GM19467 (cell line): Measurements from ENCODE around the gene JAZF1.
A peak's percentile ranks its signal among the peaks of the same experiment; 100 is the strongest.

ENCODE experiments used
- ATAC-seq: cut with Tn5 transposase; IDR thresholded peaks from one replicate; pipeline ENCODE4 v1.9.1; 2021; ENCODE audit warnings: mild to moderate bottlenecking, moderate library complexity; ENCODE audit not compliant: unreplicated experiment

The JAZF1 gene

GRCh38 chr7:28078036-28078901, 102.3 kb downstream of the JAZF1 start:
- no peak for ATAC-seq

DNA sequence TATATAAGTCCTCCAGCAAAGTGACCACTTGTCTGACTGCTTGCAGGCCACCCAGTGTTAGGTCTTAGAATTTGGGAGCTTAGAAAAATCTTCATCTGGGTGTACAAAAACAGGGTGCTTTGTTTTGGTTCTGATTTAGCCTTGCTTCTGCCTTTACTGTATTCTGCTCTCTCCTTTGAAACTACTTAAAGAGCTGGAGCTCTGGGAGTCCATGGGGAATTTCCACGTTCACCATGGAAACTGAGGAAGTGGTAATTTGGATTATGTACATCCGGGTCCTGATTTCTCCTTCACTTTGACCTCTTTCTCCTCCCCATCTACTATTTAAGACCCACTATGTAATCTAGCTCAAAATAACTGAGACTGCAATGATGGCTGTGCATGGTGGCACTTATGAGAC, 103.0 kb downstream of the JAZF1 start:
- no peak for ATAC-seq

DNA sequence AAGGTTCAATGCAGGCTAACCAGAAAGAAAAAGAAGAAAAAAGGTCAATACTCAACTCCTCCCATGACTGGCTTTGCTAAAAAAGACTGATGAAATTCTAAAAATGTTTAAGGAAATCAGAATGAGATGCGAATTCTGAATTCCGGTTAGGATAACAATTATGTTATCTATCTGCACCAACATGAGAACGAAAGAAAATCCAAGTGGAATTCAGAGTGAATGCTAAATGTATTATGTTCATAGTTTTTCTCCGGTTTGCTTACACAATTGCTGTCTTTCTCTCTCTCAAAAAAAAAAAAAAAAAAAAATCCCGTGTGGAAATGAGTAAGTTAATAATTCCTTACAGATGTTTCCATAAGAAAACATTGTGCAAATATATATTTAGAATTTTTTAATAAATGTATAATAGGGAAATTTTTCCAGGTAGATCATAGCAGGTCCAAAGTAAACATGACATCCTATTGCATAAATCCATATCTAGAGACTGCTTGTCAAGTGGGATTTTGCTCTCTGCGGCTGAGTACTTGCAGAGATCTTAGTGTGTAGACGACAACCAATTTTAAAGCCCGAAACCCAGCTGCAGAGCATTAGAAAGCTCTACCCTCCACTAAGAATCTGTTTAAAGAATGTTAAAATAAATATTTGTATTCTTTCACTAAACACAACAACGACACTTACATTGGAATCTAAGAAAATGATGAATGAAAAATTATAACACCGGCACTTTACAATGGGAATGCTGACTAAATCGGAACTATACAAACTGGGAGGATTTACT, 104.0 kb downstream of the JAZF1 start:
- no peak for ATAC-seq

DNA sequence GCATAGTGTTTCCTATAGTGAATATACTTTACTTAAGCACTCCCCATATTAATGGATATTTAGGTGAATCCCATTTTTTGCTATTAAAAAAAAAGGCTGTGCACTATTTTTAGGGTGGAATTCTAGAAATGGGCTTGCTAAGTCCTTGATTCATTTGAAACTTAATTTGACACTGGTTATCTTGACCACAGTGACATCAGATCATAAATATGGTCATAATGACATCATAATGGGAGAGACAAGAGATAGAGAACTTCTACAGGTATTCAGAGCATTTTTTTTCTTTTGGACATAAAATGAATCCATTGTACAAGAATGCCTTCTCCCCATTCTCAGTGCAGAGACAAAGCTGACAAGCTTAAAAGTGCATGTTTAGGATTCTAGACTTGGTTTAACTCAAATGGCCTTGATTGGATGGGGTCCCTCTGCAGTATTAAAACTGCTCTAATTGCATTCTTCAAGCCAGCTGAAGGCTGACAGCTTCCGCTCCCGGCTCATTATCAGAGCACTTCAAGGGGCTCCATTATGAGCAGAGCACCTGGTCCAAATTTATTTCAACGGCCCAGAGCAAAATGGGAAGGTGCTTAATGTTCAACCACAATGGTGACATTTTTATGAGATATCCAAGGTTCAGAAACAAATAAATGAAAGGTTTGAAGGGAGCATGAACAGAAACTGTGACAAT, 104.8 kb downstream of the JAZF1 start:
- no peak for ATAC-seq

DNA sequence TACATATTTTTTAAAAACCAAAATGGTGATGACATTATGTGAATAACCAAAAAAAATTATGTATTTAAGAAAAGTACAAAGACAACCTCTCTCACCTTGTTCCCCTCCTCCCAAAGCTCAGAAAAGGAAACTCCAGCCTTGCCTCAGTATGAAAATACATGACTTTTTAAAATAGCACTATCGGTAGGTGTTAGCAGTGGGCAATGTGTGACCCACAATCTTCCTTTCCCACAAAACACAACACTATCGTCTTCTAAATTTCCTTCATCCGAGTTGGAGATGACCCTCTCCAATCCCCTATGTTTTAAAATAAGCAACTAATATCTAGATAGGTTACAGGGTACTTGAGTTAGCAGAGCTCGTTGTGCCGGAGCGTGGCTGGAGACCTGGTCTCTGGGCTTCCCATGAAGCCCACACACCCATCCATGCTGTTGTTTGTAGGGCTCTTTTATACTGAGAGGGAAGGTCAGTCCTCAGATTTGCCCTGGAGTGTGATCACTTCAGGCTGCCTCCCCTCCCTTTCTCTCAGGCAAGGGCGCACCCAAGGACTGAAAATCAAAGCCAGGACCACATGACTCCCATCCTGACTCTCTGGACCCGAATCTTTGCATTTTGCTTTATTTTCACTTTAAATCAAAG, 107.6 kb downstream of the JAZF1 start:
- no peak for ATAC-seq

- no peak for ATAC-seq
These were observed 109.0 kb downstream of the JAZF1 start for GRCh38 chr7:28071570-28071969.

DNA sequence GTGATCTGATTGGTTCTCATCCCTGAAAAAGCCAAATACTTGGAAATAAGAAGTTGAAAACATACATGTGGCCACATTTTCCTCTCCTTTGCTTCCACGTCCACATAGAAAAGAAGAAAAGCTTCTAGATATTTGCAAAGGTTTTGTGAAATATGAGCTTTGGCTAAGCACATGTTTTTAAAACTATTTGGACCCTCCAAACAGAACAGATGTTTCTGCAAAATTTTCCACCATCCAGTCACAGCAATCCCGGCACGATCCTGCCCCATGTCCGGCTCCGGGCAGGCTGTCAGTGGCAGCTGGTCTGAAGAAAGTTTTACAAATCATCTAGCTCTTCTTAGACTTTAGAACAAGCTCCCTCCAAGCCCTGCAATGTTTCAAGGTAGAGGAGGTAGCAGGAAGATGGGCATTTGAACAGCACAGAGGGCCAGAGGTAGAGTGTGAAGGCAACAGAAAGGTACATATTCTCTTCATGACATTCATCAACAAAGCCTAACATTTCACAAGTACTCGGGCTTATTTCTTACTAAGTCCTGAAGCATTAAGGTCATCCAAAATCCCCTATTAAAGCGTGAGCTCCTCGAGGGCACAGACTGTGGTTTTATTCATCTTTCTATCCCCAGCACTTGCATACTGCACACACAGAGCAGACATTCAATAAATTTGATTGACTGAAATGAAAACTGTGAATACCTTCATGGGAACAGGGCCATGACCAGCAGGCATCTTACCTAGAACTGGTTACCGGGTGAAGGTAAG, 110.1 kb downstream of the JAZF1 start:
- ATAC-seq, result no peak

GRCh38 chr7:28069807-28070206, 110.8 kb downstream of the JAZF1 start:
- ATAC-seq, result no peak

DNA sequence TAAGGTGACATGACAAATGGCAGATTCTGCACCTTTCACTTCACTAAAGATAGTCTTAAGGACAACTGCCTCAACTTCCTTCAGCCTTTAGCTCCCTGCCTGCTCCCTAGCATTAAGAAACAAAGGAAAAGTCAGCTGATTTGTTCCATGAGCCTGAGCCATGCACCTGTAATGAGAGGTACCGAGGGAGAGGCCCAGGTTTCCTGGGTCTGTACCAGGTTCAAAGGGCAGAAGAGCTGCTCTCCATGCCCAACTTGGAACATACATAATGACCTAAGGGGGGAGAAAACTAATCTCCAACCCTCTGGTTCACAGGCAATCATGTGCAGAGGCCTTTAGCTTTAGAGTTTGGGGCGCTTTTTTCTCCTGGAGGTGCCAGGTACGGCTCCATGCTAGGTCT, 111.2 kb downstream of the JAZF1 start:
- no peak for ATAC-seq

DNA sequence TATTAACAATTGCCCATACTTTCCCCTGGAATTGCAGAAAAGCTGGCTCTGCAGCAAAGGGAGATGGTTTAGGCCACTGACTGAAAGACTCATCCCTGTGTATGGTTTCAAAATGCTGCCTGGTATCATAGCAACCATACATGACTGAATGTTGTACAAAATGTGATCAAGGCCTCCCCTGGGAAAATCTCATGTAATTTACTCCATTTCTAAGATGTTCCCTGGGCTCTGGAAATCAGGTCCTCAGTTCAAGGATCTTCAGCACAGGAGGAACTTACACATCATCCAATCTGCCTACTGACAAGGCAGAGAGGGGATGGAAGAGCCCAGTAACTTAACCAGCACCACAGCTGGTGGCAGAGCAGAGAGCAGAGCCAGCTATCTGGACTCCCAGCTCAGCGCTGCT, 111.8 kb downstream of the JAZF1 start:
- no peak for ATAC-seq

DNA sequence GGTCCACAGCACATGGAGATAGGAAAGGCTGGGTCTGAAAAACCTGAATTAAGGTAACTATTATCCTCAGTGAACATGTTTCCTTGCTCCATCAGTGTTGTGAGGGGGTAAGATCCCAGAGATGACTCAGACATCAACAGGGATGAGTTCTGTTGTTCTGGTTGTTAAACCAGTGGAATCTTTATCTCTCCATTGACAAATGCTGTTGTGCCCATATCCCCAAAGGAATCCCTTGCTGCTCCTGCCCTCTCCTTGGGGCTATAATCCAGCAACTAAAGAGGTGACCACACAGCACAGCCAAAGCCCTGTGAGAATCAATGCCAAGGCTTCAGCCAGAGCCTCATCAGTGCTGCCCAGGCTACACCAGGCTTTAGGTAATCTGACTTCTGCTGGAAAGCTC, 113.4 kb downstream of the JAZF1 start:
- no peak for ATAC-seq

GRCh38 chr7:28065721-28066285, 114.8 kb downstream of the JAZF1 start:
- ATAC-seq, result no peak

DNA sequence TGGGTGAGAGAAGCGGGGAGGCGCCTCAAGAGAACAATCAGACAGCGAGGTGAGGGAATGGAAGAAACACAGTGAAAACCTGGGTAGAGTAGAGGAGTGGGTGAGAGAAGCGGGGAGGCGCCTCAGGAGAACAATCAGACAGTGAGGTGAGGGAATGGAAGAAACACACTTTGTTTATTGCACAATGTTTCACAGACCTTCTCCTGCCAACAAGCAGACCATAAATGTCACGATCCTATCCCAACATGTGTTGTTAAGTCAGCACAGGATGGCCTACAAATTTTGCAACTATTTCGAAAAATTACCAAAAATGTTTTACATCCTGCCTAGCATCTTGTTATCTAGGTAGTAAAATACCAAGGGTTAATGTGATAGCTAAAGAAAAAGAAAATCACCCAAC, 115.3 kb downstream of the JAZF1 start:
- ATAC-seq, result no peak

- ATAC-seq, result no peak
These were observed 116.2 kb downstream of the JAZF1 start for GRCh38 chr7:28064437-28064836.

GRCh38 chr7:28062197-28062991, 118.2 kb downstream of the JAZF1 start:
- ATAC-seq, result peak; percentile 66

DNA sequence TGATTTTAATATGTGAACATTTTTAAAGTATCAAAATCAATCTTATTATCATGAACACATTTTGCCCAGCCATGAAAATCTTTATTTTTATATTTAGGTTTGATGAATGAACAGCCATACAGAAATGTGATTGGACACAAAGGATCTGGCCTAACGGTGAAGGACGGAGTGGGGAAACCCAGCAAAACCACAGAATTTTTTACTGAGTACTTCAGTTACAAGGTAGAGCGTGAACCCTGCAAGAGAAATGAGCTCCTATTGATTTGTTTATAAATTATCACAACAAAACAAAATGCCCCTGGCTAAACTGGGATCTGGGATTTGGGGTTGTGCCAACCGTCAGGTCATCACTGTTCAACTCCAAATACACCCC, 118.8 kb downstream of the JAZF1 start:
- no peak for ATAC-seq

DNA sequence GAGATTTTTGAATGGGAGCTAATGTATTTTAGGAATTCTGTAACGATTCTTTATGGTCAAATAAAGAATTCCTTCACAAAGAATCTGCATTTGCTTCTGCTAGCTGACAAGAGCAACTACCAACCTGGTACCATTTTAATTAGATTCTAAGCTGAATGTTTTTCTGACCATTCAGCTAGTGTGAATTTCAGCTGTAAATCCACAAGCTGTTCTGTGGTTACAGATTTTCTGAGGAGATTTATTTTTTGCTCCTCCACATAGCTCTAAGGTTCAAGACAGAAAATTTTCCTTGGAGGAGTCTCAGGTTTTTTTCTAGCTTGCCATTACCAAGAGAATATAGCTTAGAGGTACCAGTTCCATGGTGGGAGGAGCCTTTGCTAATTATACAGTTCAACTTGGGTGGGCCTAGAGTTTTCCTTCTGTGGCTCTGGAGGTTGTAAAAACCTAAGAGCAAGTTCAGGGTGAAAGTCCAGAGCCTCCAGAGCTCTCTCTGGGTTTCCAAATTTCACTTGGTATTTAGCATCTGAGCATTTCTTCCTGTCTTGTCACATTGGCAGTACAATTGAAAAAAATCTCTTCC, 120.1 kb downstream of the JAZF1 start:
- ATAC-seq, result no peak

DNA sequence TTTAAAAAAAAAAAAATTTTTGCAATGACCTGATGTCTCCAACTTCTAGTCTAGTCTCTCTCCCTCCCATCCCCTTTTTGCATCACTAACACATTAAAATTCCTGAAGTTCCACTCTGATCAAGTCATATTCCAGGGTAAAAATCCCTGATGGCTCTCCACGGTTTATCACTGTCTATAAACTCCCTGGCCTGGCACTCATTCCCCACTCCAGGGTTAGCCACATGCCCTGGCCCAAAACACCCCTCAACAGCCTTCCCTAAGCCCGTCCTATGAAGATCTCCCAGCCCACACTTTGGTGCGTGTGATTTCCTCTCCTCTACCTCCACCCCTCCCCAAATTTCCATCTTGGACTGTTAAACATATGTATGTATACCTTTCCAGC, 125.4 kb downstream of the JAZF1 start:
- no peak for ATAC-seq

DNA sequence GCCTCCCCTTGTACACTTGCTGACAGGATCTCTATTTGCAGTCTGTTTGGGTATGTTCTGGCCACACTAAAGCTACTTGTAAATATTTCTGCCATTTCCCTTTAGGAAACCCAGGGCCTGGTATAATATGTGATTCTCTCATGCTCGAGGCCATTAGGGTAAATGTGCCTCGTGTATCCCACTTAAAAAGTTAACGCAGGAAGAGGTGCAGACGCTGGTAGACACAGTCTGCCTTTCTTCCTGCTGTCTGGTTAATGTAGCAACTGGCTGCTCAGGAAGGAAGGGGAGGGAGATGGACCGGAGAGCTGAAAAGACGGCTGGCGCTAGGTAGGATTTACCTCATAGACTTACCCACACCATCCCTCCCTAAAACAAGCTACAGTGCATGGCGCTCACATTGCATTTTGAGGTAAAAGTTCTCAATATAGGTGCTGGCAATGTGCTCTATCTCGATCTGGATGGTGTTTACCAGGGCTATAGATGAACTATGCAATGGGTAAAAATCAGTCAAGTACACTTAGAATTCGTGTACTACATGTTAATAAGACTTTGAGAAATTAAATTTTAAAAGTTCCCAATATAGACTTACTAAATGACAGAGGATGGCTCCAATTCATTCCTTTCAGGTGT, 125.9 kb downstream of the JAZF1 start:
- no peak for ATAC-seq
